GM21447 (cell line): ENCODE results near the gene PHACTR1.

Experiments
- ATAC-seq: cut with Tn5 transposase; IDR thresholded peaks from one replicate; pipeline ENCODE4 v1.9.1; 2021; ENCODE audit not compliant: unreplicated experiment

The PHACTR1 gene

DNA sequence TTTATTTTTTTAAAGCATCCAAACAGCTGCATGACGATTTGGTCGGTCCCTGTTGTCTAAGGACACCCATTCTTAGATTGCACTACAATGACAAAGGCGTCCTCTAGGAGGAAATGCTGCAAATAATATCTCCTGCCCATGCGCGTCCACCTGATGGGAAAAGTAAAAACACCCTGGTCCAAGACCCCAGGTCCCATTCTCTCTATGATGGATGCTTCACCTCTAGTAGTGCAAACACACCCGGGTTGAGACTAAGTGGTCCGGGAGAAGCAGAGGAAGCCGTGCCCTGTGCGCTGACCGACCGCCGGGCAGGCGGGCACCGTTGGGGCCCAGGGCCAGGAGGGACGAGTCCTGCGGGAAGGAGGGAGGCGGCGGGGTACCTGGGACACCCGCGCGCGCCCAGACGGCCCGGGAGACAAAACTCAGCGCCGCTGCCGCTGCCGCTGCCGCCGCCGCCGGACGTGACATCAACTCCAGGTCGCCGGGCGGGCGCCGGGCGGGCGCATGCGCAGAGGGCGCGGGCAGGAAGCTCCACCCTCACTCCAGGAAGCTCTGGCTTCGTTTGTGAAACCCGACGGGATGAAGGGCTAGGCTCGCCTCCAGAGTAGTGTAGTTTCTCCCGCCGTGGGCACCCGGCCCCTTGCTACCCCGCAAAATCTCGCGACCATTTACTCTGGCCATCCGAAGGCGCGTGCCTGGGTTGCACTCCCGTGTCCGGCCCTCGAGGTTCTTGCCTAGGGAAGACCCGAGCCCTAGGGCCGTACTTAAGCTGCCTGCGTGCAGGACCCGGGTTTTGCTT is 611.7 kb downstream of the PHACTR1 start, which contains the start of gene TBC1D7:
TBC1D7 (minus strand) TSS at position 462 of the 799 bp plus-strand sequence. CDS start 1,639 bp downstream, outside the sequence.
- ATAC-seq: peak; percentile 87

DNA sequence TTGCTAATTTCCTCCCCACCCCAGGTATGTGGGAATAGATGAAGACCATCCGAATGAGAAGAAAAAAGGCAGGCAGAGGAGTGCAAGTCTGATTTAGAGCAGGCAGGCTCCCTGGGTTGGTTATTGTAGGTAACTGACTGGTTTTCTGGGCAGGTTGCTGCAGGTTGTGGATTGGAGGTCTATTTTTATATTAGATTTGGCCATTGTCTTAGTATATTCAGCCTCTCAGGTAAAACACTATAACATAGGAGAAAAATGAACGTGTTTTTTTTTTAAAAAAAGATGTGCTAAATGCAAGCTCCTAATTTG is 612.3 kb downstream of the PHACTR1 start:
- ATAC-seq: peak; percentile 8

DNA sequence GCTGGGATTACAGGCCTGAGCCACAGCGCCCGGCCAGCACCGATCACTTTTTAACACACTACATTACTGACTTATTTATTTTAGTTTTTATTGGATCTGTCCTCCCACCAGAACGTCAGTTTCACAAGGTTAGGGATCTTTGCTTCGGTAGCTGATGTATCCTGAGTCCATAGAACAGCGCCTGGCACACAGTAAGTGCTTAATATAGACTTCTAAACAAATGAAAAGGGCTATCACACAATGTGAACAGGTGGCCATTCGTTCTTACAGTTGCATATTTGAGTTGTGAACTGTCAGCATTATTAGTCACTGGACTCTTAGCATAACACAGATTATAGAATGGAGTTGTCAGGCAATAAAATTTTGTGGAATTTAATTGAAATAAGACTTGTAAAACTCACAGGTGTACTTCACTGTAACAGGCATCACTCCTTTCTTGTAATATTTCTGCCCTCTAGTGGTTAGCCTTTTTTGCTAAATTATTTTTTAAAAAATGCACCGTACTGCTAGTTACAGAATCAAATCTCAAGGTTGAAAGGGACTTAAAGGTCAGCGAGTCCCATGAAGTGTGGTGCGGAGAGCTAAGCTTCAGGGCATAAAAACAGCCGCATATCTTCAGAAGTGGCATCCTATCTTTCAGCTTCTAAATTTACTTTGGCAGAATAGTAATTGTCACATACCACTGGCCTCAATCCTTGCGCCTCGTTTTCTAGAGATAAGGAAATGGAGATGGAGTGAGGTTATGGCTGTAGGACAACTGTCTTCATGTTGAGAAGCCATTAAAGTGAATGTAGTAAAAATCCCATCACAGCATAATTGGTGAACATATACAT is 615.2 kb downstream of the PHACTR1 start:
- ATAC-seq: no peak

DNA sequence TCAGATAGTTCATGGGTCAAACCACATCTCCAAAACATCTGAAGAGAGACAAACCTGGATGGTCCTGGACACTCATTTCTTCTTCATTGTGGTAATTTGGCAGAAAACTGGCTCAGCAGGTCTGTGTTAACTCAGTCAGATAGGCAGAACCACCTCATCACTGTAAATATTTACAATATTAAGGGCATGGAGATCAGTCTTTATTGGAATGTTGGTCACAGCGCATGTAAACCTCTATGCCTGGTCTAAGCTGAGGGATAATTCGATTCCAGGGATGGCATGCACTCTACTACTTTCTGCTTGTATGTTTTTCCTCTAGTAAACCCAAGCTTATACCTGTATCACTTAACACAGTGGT is 615.8 kb downstream of the PHACTR1 start:
- ATAC-seq: no peak

DNA sequence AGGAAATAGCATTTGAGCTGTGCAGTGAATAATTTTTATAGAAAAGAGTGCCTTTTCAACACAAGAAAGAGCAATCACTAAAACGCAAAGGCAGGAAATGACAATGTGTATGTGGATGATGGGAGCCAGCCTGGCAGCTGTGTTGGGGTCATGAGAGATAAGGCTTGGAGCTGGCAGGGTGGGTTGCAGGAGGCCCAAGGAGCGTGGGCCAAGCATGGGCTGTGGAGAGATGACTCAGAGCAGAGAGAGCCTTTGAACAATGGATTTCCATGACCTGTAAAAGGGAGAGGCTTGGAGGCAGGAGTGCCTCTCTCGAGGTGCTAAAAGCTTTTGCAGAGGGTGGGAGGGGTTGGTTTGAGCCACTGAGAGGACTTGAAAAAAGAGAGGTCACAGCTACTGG is 618.4 kb downstream of the PHACTR1 start:
- no peak for ATAC-seq

DNA sequence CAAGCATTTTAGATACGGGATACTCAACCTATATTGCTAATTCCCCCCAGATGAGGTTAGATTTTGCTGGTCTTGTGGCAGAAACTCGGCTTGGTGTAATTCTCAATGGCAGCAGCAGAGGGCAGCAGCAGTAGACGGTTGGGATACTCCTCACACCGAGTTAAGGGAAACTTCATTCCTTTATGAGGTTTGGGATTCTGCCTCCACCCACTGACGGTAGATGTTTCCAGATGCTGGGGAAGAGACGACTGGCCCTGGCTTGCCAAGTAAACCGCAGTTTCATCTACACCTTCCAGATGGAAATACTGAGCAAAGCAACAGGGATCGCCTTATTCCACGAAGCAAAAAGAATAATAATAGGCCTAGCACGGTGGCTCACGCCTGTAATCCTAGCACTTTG is 620.0 kb downstream of the PHACTR1 start:
- ATAC-seq: no peak

DNA sequence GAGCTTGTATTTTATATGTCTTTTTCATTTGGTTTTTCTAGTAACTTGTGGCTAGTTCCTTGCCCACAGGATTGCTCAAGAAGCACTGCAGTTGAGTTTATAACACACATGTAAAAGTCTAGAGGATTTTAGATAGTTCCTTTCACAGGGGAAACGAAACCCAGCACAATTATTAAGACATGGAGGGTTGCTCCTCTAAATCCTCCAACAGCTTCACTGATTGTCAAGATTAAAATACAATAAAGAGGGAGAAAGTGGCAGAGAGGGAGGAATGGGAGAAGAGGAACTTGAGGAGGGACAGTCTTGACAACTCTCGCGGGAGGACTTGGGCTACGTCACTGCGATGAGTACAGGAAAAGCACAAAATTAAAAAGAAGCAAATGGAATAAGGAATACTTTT is 621.5 kb downstream of the PHACTR1 start:
- ATAC-seq: no peak
